Activated naive CD8-positive, alpha-beta T cell treated with anti-CD3 and anti-CD28 coated beads, Interleukin-2, amount 50 U/mL, for 16 hours (primary cell): ENCODE data around the gene DRC7.

Experiments used
- DNase-seq: peaks from one replicate; pipeline ENCODE4 v3.0.0-alpha.2; 2020; ENCODE audit warnings: low read depth, low spot score

DRC7 gene

GRCh38 chr16:57694725-57695679 lies at the start of gene DRC7:
Gene DRC7, plus strand, starts transcription at chr16:57694806. Its CDS starts 3,144 bp downstream, at chr16:57697950.
- DNase-seq = no peak

DNA sequence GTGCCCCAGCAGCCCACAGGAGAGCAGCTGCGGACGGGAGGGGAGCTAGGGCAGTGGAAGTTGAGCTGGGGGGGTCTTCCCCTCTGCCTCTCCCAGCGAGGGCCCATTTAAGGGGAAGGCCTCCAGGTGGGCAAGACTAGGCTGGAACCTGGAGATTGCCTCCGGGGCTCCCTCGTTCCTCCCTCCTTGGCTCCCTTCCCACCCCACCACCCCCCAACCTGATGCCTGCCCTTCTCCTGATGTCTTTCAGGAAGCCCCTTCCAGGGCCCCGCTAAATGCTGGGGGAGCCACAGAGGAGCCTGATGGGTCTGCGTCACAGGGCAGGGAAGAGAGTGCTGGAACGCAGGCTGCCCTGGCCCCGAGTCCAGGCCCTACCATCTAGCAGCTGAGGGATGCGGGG lies 49.4 kb upstream of the DRC7 start:
- no peak for DNase-seq

DNA sequence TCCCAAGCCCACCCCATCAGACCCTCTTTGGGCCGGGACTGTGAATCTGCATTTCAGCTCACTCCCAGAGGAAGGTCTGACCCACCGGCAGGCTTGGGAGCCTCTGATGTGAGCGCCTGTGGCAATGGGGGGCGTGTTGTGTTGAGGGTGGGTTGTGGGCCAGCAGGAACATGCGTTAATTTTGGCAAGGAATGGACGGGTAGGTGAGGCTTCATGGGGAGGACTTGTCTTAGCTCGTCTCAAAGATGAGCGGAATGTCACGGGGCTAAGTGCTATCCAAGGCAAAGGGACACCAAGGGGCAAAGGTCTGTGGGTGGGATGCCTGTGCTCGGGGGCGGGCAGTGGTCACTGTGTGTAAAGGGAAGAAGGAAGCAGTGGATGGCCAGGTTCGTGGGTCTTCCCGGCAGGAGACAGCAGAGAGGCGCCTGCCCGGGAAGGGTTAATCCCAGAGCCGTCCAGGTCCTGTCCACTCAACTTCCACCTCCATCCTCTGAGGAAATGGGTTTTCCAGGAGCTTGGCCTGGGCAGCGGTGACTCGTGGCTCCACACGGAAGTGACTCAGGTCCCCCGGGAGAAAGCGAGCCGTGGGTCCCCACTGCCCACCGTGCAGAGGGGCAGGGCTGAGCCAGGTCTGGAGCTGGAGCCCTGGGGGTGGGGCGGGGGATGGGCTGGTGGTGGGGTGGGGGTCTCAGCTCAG lies 48.8 kb upstream of the DRC7 start:
- no peak for DNase-seq

DNA sequence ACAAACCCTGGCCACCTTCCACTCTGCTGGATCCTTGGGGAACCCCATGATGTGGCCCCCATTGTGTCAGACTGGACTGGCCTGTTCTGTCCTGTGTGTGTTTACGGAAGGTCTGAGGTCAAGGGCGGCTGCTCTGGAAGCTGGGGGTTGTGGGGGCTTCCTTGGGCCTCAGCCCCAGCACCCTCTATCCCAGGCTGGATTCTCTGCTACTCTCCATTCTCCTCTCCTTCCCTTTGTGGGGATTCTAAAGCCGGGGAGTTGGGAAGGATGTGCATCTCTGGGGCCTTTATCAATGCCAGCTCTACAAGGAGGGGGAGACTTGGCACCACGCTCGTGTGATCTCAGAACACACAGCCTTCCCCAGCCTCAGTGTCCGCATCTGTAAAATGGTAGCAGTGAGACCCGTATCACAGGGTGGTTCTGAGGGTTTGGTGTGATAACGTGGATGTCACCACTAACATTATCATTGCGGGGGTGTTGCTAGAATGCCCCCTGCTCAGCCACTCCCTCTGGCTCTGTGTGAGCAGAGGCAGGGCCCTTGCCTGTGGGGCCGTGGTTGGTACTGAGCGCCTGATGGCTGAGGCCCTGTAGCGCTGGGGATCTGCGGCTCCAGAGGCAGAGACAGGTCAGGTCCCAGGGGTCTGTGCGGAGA lies 48.1 kb upstream of the DRC7 start:
- no peak for DNase-seq

DNA sequence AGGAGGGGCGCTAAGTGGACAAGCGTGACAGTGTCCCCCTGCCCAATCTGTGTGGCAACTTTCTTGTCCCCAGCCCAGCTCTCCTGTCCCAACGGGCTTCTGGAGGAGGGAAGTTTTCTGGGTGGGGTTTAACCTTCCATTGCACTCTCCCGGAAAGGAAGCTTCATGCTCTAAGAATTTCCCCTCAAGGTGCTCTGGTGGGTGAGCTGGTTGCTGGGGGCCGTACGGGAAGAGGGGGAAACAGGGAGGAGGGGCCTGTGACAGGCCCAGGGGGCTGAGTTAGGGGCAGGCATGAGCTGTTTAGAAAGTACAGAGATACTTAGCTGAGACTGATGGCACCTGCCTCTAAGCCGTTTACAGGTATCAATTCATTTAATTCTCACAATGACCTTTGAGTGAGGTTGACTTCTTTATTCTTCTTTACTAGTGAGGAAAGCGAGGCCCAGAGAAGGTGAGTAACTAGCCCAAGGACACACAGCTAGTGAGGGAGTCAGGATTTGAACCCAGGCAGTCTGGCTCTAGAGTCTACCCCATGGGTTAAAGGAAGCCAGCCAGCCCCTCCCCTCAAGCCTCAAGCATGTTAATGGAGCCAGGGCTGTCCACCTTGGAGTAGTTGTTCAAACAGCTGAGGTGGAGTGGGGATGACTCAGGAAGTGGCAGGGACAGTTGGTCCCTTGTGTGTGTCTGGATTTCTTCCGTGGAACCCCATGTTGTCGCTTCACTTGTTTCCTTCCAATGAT lies 47.3 kb upstream of the DRC7 start:
- no peak for DNase-seq

DNA sequence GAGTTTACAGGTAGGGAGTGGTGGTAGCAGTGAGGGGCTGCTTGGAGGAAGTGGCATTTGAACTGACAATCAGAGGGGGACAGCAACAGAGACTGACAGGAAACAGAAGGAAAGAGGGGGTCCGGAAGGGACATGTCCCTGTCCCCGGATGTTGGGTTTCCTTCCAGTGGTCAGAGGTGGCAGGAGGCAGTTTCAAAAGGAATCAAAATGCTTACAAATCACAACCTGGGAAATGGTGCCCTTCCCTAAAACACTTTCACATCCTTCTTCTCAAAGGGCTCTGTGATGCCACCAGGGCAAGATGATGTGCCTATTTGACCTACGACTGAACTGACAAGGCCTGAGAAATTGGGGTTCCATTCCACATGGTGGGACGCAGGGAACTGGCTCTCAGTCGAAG lies 46.5 kb upstream of the DRC7 start:
- DNase-seq = no peak

DNA sequence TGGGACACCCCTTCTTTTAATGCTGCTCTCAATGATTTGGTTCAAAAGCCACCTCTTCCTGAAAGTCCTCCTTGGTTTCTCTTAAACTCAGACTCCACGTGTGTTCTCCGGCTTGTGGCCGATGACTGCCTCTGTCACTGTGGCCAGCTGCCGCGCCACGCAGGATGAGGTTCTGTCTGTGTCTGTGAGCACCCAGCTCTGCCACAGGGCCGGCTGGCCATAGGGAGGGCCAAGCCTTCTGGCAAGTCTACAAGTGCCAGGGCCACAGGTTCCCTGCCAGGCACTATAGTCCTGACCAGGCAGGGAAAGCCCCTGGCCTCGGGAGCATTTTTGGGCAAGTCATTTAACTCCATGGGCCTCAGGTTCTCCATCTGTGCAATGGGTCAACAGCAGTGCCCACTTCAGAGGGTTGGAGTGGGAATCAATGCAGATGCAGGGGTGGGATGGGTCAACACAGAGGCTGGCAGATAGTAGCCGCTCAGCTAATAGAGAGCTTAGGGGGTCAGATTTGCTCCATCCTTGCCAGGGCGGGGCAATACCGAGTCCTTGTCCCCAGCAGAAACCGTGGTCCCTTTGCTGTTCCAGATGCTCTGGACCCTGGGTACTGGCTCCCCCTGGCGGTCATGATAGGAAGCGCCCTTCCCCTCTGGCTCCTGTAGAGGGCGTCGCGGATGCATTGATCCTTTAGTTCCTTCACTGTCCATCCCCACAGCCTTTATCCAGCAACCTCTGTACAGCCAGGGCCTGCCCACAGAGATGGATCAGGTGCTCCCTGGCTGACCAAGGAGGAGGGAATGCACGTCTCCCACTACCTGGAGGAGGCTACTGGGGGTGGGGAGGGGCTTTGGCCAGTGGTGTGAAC lies 45.8 kb upstream of the DRC7 start:
- DNase-seq = peak; percentile 70

DNA sequence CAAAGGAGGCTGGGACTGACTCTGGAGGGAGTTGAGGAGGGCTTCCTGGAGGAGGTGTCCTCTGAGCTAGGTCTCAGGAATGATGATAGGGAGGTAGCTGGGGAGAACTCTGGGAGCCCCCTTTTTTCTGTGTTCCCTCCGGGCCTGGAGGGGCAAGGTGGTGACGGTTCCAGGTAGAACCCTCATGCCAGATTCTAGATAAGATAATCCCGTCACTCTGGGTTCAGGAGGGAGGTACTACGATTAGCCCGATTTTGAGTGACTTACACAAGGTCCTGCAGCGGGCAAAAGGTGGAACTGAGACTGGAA lies 45.2 kb upstream of the DRC7 start:
- no peak for DNase-seq

DNA sequence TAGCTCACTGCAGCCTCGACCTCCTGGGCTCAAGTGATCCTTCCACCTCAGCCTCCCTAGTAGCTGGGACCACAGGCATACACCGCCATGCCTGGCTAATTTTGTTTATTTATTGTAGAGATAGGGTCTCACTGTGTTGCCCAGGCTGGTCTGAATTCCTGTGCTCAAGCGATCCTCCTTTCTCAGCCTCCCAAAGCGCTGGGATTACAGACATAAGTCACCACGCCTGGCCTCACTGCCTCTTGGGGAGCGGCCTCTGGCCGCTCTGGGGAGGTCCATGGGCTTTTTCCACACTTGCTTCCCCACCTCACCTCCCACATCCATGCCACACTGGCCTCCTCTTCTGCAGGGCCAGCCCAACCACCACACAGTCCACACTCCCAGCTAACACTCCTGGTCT lies 44.8 kb upstream of the DRC7 start:
- no peak for DNase-seq

DNA sequence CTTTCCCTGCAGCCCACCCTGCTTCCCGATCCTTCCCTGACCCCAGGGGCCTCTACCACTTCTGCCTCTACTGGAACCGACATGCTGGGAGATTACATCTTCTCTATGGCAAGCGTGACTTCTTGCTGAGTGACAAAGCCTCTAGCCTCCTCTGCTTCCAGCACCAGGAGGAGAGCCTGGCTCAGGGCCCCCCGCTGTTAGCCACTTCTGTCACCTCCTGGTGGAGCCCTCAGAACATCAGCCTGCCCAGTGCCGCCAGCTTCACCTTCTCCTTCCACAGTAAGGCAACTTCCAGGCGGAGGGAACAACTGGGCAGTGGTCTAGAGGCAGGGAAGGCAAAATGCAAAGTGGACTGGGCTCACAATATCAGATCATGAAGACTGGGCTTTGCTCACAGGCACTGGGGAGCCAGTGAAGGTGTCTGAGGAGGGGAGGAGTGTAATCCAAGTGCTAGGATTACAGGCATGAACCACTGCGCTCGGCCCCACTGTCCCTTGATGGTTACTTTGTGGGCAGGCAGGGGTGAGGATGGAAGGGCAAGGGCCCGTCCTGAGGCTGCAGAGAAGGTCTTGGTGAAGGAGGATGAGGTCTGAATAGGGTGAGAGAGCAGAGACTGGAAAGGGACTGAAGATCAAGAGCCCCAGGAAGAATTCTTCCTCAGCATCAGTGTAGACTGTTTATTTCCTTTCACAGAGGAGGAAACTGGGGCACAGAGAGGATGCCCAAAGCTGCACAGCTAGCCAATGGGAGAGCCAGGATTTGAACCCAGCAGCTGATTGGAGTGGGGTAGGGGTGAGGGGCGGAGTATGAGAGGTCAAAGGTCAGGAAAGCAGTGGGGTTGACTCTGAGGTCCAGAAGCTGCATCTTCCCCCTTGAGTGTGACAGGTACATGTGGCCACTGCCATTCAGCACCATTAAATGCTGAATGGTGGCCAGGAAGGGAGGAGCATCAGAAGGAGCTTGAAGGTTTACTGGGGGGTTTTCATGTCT lies 43.0 kb upstream of the DRC7 start:
- DNase-seq = no peak

DNA sequence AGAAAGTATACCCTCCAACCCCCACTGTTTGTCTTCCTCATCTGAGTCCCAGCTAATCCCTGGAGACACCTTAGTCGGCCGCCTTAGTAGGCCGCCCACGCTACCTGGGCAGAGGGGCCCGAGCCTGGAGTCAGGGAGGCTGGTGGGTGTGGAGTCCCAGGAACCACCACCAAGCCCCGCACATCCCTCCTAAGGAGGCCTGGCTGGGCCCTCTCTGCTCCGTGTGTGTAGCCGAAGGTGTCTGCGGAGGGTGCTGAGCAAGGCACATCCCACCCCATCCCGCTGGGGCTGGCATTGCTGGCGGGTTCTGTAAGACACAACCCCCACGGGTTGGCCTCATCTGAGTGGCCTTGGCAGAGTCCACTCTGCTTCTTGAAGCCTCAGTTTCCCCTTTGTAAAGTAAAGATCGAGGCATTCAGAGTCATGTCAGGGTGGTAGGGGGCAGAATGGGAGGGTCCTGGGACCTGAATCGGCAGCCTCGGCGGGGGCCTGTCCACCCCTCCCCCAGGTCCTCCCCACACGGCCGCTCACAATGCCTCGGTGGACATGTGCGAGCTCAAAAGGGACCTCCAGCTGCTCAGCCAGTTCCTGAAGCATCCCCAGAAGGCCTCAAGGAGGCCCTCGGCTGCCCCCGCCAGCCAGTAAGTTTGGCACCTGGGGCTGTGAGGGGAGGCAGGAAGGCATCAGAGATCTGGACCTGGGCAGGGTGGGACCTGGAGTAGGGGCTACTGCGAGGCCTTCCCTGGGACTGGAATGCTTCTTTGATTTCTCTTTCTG lies 41.7 kb upstream of the DRC7 start:
- no peak for DNase-seq

DNA sequence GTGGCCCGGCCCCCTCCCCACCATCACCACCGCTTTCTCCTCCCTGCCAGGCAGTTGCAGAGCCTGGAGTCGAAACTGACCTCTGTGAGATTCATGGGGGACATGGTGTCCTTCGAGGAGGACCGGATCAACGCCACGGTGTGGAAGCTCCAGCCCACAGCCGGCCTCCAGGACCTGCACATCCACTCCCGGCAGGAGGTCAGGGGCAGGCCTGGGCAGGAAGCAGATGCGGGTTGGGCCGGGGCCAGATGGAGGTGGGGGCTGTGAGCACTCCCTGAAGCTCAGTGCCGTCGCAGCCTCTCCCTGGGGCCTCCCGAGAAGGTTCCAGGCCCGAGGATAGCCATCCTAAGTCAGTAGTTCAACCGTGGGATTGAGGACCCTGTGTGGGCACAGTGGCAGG lies 40.7 kb upstream of the DRC7 start:
- DNase-seq = no peak

- no peak for DNase-seq
Observed at GRCh38 chr16:57656342-57656955, 38.2 kb upstream of the DRC7 start.

GRCh38 chr16:57657228-57657627 lies 37.4 kb upstream of the DRC7 start:
- DNase-seq = no peak

GRCh38 chr16:57658130-57658877 lies 36.3 kb upstream of the DRC7 start:
- DNase-seq = no peak

DNA sequence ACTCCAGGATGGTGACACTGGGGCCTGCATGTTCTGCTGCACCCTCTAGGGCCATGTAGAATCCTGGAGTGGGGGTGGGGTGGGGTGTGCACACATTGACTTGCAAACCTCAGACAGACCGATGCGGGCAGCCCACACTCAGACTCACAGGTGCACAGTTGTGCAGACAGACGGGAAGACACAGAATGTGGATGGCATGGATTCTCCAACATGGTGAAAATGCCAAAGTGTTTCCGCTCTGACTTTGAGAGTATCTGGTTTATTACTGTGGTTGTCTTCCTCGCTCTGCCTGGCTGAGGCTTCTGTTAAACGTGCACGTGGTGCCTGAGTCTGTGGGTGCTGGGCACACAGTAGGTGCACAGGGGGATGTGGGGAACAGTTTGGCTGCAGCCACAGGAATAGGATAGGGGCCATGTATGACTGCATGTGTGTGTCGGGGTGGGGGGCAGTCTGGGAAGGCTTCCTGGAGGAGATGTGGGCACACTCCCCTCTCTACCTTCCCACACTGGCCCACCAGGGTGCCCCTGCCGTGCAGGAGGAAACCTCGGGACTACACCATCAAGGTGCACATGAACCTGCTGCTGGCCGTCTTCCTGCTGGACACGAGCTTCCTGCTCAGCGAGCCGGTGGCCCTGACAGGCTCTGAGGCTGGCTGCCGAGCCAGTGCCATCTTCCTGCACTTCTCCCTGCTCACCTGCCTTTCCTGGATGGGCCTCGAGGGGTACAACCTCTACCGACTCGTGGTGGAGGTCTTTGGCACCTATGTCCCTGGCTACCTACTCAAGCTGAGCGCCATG lies 35.5 kb upstream of the DRC7 start:
- DNase-seq = no peak
